Measurements from ENCODE around the gene TTR.

Gene TTR

GRCh38 chr18:31585991-31586390 is 5.7 kb upstream of the TTR start:
- Histone ChIP-seq H4K20me1 (ENCODE audit: insufficient read depth, low read length, poor library complexity, severe bottlenecking) (no peaks in the 10 kb centered on the region), H3K4me1 (ENCODE audit: insufficient read depth, low read length, poor library complexity, severe bottlenecking) (peaks cover 9% of the 10 kb centered on the region), H3K27me3 (ENCODE audit: insufficient read depth, low read length, poor library complexity, severe bottlenecking) (no peaks in the 10 kb centered on the region), H3K9me2 (replicated peaks; ENCODE audit: low read depth, low read length) (no peaks in the 10 kb centered on the region), H3K79me2 (ENCODE audit: insufficient read depth, low read length) (no peaks in the 10 kb centered on the region), H3K36me3 (ENCODE audit: insufficient read depth, low read length) (no peaks in the 10 kb centered on the region), H3K4me3 (ENCODE audit: low read length, poor library complexity, severe bottlenecking) (no peak overlapping the region), H3K9me3 (ENCODE audit: insufficient read depth, low read depth, low read length) (no peaks in the 10 kb centered on the region), H3K4me2 (ENCODE audit: low read depth, low read length, poor library complexity, severe bottlenecking) (no peak overlapping the region), H2AFZ (ENCODE audit: low read length) (no peak overlapping the region), H3K9ac (ENCODE audit: low read depth, low read length, poor library complexity, severe bottlenecking) (no peak overlapping the region), H3F3A (ENCODE audit: low read depth) (no peaks in the 10 kb centered on the region)
- TF ChIP-seq EZH2phosphoT487 (IDR thresholded peaks at IDR 0.05; ENCODE audit: borderline replicate concordance): no peak
- TF ChIP-seq, protein P1, sequence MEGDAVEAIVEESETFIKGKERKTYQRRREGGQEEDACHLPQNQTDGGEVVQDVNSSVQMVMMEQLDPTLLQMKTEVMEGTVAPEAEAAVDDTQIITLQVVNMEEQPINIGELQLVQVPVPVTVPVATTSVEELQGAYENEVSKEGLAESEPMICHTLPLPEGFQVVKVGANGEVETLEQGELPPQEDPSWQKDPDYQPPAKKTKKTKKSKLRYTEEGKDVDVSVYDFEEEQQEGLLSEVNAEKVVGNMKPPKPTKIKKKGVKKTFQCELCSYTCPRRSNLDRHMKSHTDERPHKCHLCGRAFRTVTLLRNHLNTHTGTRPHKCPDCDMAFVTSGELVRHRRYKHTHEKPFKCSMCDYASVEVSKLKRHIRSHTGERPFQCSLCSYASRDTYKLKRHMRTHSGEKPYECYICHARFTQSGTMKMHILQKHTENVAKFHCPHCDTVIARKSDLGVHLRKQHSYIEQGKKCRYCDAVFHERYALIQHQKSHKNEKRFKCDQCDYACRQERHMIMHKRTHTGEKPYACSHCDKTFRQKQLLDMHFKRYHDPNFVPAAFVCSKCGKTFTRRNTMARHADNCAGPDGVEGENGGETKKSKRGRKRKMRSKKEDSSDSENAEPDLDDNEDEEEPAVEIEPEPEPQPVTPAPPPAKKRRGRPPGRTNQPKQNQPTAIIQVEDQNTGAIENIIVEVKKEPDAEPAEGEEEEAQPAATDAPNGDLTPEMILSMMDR (conservative IDR thresholded peaks at IDR 0.05; ENCODE audit: low read length): no peak

DNA sequence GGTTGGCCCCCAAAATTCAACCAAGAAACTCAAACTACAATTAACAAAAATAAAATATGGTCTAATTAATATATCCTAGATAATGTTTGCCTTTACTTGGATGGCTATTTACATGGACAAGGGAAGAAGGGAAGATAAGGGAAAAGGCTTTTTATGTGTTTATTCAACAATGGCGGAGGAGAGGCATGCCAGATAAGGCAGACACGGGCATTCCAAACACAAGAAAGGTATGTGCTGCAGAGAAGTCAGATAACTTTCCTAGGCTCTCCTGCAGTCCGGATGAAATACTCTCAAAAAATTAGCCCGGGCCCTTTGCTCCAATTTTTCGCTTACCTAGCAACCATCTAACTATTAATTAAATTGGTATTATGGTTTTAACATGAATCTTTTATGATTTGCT is 5.1 kb upstream of the TTR start:
- H4K20me1 ChIP-seq (ENCODE audit: insufficient read depth, low read length, poor library complexity, severe bottlenecking): no peaks in the 10 kb centered on the region
- no peaks in the 10 kb centered on the region for H3K9me3 ChIP-seq (ENCODE audit: insufficient read depth, low read depth, low read length)
- H3K79me2 ChIP-seq (ENCODE audit: insufficient read depth, low read length): no peaks in the 10 kb centered on the region
- no peaks in the 10 kb centered on the region for H3K27me3 ChIP-seq (ENCODE audit: insufficient read depth, low read length, poor library complexity, severe bottlenecking)
- peaks cover 4% of the 10 kb centered on the region for H3K4me1 ChIP-seq (ENCODE audit: insufficient read depth, low read length, poor library complexity, severe bottlenecking)
- H2AFZ ChIP-seq (ENCODE audit: low read length): no peak overlapping the region
- H3K4me3 ChIP-seq (ENCODE audit: low read length, poor library complexity, severe bottlenecking): no peak overlapping the region
- H3K36me3 ChIP-seq (ENCODE audit: insufficient read depth, low read length): no peaks in the 10 kb centered on the region
- H3K4me2 ChIP-seq (ENCODE audit: low read depth, low read length, poor library complexity, severe bottlenecking): no peak overlapping the region
- H3K9ac ChIP-seq (ENCODE audit: low read depth, low read length, poor library complexity, severe bottlenecking): no peak overlapping the region
- H3K9me2 ChIP-seq (replicated peaks; ENCODE audit: low read depth, low read length): no peaks in the 10 kb centered on the region
- TF ChIP-seq, protein P1 (conservative IDR thresholded peaks at IDR 0.05; ENCODE audit: low read length): no peak
- no peak for TF ChIP-seq EZH2phosphoT487 (IDR thresholded peaks at IDR 0.05; ENCODE audit: borderline replicate concordance)
- H3F3A ChIP-seq (ENCODE audit: low read depth): no peaks in the 10 kb centered on the region

- H4K20me1 ChIP-seq (ENCODE audit: insufficient read depth, low read length, poor library complexity, severe bottlenecking): no peaks in the 10 kb centered on the region
- H3K4me1 ChIP-seq (ENCODE audit: insufficient read depth, low read length, poor library complexity, severe bottlenecking): no peaks in the 10 kb centered on the region
- H3K4me3 ChIP-seq (ENCODE audit: low read length, poor library complexity, severe bottlenecking): no peak overlapping the region
- no peaks in the 10 kb centered on the region for H3K9me2 ChIP-seq (replicated peaks; ENCODE audit: low read depth, low read length)
- H3K4me2 ChIP-seq (ENCODE audit: low read depth, low read length, poor library complexity, severe bottlenecking): no peak overlapping the region
- H2AFZ ChIP-seq (ENCODE audit: low read length): no peak overlapping the region
- no peaks in the 10 kb centered on the region for H3K9me3 ChIP-seq (ENCODE audit: insufficient read depth, low read depth, low read length)
- TF ChIP-seq, protein P1 (conservative IDR thresholded peaks at IDR 0.05; ENCODE audit: low read length): no peak
- no peak for TF ChIP-seq EZH2phosphoT487 (IDR thresholded peaks at IDR 0.05; ENCODE audit: borderline replicate concordance)
- H3K9ac ChIP-seq (ENCODE audit: low read depth, low read length, poor library complexity, severe bottlenecking): no peak overlapping the region
- H3K36me3 ChIP-seq (ENCODE audit: insufficient read depth, low read length): no peaks in the 10 kb centered on the region
- no peaks in the 10 kb centered on the region for H3F3A ChIP-seq (ENCODE audit: low read depth)
- no peaks in the 10 kb centered on the region for H3K27me3 ChIP-seq (ENCODE audit: insufficient read depth, low read length, poor library complexity, severe bottlenecking)
- no peaks in the 10 kb centered on the region for H3K79me2 ChIP-seq (ENCODE audit: insufficient read depth, low read length)
These were observed 4.1 kb upstream of the TTR start for GRCh38 chr18:31587529-31587928.

Measured in Loucy (cell line).